SJCRH30 (cell line): ENCODE results near the gene MT1B. TPM values are rescaled to one million over a fixed set of nuclear protein-coding genes. Genes with fewer than 3 reads are reported as not detected.
"Not testable (repeated sequence)": the region's sequence is repeated elsewhere in the genome, so short reads cannot be mapped to it uniquely, and the experiment has no call there.

Source experiments
- DNase-seq, 2 experiments: peaks; one replicate each; pipeline ENCODE4 v3.0.0-alpha.2; 2015 to 2020
- H3K27ac ChIP-seq: fragments of 250-450 bp; sonication (Bioruptor Pico); 2 replicates; pipeline ENCODE4 v1.5.1; 2020; ENCODE audit warnings: mild to moderate bottlenecking, moderate library complexity
- H3K27me3 ChIP-seq: fragments of 250-450 bp; sonication (Bioruptor Pico); 2 replicates; pipeline ENCODE4 v1.5.1; 2020; ENCODE audit warnings: mild to moderate bottlenecking, moderate library complexity
- H3K36me3 ChIP-seq: fragments of 250-450 bp; sonication (Bioruptor Pico); 2 replicates; pipeline ENCODE4 v1.5.1; 2020; ENCODE audit warnings: mild to moderate bottlenecking, moderate library complexity
- H3K4me1 ChIP-seq: fragments of 250-450 bp; sonication (Bioruptor Pico); 2 replicates; pipeline ENCODE4 v1.5.1; 2020; ENCODE audit warnings: mild to moderate bottlenecking, moderate library complexity
- H3K4me3 ChIP-seq: fragments of 250-450 bp; sonication (Bioruptor Pico); 2 replicates; pipeline ENCODE4 v1.5.1; 2020; ENCODE audit warnings: mild to moderate bottlenecking, moderate library complexity
- H3K9me3 ChIP-seq: fragments of 250-450 bp; sonication (Bioruptor Pico); replicated peaks from 2 replicates; pipeline ENCODE4 v1.5.1; 2020; ENCODE audit warnings: mild to moderate bottlenecking, moderate library complexity
- total RNA-seq: library from RNA; depleted of rRNA; stranded (reverse); fragments of >200 nt; shearing (Covaris generic); gene quantifications from 2 replicates; pipeline ENCODE4 v1.2.3, GENCODE V29; 2014

Gene MT1B
- total RNA-seq, 1 experiment from 2014 or later, result not detected

- Histone ChIP-seq H3K27ac (no peak overlapping the region), H3K27me3 (peaks cover 4% of the 10 kb centered on the region; the same call in 1 of the 2 replicates), H3K4me3 (no peak overlapping the region), H3K36me3 (no peaks in the 10 kb centered on the region), H3K9me3 (no peaks in the 10 kb centered on the region), H3K4me1 (peaks cover 19% of the 10 kb centered on the region)
- DNase-seq, result no peak
These were observed 38.0 kb upstream of the MT1B start for GRCh38 chr16:56613706-56614105.

DNA sequence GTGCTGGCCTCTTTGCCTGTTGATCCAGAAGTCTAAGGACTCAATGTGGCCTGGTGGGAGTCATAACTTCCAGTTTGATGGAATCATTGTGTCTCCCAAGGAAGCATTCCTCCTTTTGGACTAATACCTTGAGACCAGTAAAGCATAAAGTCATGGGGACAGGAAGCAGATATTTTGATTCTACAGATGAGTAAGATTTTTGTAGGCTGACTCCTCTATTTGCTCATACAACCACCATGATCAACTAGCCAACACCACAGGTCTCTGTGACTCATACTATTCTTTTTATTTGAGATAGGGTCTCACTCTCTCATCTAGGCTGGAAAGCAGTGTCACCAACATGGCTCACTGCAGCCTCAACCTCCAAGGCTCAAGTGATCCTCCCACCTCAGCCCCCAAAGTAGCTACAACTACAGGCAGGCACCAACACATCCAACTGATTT is 37.1 kb upstream of the MT1B start:
- no peak overlapping the region for H3K4me3 ChIP-seq
- no peaks in the 10 kb centered on the region for H3K36me3 ChIP-seq
- H3K4me1 ChIP-seq, result peaks cover 19% of the 10 kb centered on the region
- no peak for DNase-seq
- no peaks in the 10 kb centered on the region for H3K9me3 ChIP-seq
- no peak overlapping the region for H3K27ac ChIP-seq
- peaks cover 10% of the 10 kb centered on the region; the same call in 1 of the 2 replicates for H3K27me3 ChIP-seq

GRCh38 chr16:56615353-56615752 is 36.3 kb upstream of the MT1B start:
- Histone ChIP-seq H3K36me3 (no peaks in the 10 kb centered on the region), H3K27me3 (peaks cover 15% of the 10 kb centered on the region), H3K27ac (no peak overlapping the region), H3K4me3 (no peak overlapping the region), H3K4me1 (peaks cover 14% of the 10 kb centered on the region), H3K9me3 (no peaks in the 10 kb centered on the region)
- no peak for DNase-seq

DNA sequence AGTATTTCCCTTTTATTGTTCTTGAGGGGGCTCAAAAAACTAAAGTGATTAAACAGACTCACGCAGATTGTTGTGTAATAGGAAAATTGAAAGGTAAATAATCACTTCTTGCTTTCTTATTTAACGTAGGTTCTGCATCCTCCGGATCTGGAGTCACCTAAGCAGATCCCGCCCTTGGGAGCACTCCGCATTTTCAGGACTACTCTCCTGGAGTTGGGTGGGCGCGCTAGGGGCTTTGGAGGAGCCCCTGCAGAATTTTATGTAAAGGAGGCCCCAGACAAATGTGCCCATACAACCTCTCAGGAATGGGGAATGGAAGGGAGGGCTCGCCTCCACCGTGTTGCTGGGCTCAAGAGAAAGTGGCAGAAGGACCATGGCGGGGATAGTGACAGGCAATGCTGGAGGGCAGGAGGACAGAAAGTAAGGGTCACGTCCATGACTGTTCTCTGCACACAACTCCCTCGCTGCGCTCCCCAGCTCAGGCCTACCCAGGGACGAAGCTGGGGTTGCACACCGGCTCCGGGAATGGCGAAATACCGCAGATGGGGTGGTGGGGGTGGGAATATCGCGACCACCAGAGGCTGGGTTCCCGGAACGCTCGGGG is 35.0 kb upstream of the MT1B start:
- Histone ChIP-seq H3K27me3 (peaks cover 15% of the 10 kb centered on the region), H3K9me3 (no peaks in the 10 kb centered on the region), H3K4me3 (no peak overlapping the region), H3K27ac (no peak overlapping the region), H3K36me3 (no peaks in the 10 kb centered on the region), H3K4me1 (peaks cover under 1% of the 10 kb centered on the region)
- DNase-seq, result no peak

- no peak for DNase-seq
- H3K27me3 ChIP-seq, result peaks cover 15% of the 10 kb centered on the region
- no peak overlapping the region for H3K4me3 ChIP-seq
- no peaks in the 10 kb centered on the region for H3K4me1 ChIP-seq
- no peak overlapping the region for H3K27ac ChIP-seq
- no peaks in the 10 kb centered on the region for H3K9me3 ChIP-seq
- H3K36me3 ChIP-seq, result no peaks in the 10 kb centered on the region
These were observed 34.2 kb upstream of the MT1B start for GRCh38 chr16:56617212-56618085.

DNA sequence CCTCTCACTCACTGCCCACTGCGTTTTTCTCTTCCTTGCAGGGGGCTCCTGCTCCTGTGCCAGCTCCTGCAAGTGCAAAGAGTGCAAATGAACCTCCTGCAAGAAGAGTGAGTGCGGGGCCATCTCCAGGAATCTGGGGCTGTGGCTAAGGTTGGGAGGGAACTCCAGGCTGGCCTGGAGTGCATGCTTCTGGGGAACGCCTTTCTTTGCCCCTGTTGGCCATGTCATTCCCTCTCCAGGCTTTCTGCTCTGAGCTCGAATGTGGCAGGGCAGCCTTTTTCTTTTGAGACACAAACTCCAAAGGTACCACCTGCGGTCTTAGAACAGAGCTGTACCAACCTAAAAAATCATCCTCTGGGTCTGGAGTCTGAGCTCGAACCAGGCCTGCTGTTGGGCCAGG is 33.5 kb upstream of the MT1B start:
- Histone ChIP-seq H3K27ac (no peak overlapping the region), H3K4me1 (no peaks in the 10 kb centered on the region), H3K36me3 (no peaks in the 10 kb centered on the region), H3K4me3 (no peak overlapping the region), H3K27me3 (peaks cover 15% of the 10 kb centered on the region), H3K9me3 (no peaks in the 10 kb centered on the region)
- no peak for DNase-seq

DNA sequence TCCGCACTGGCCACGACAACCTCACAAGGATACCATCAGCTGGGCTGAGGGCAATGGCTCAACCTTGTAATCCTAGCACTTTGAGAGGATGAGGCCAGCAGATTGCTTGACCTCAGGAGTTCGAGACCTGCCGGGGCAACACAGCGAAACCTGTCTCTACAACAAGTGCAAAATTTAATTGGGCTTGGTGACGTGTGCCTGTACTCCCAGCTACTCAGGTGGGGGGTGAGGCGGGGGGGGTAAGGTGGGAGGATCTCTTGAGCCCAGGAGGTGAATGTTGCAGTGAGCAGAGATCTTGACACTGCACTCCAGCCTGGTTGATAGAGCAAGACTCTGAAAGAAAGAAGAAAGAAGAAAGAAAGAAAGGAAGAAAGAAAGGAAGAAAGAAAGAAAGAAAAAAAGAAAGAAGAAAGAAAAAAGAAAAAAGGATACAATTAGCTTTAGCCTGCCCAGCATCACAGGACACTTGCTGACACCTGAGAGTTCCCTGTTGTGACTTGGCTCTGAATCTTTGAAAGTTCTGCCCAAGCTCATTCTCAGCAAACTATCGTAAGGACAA is 31.3 kb upstream of the MT1B start:
- no peaks in the 10 kb centered on the region for H3K36me3 ChIP-seq
- peaks cover 15% of the 10 kb centered on the region for H3K27me3 ChIP-seq
- H3K4me3 ChIP-seq, result no peak overlapping the region
- H3K9me3 ChIP-seq, result no peaks in the 10 kb centered on the region
- no peaks in the 10 kb centered on the region for H3K4me1 ChIP-seq
- H3K27ac ChIP-seq, result no peak overlapping the region
- no peak for DNase-seq

GRCh38 chr16:56621665-56622445 is 29.8 kb upstream of the MT1B start:
- H3K27ac ChIP-seq, H3K4me3 ChIP-seq, DNase-seq, H3K4me1 ChIP-seq, H3K36me3 ChIP-seq, H3K9me3 ChIP-seq: not testable (repeated sequence)
- peaks cover 15% of the 10 kb centered on the region for H3K27me3 ChIP-seq

GRCh38 chr16:56623184-56623583 is 28.5 kb upstream of the MT1B start:
- not testable (repeated sequence) for H3K4me3 ChIP-seq, H3K27ac ChIP-seq, H3K36me3 ChIP-seq, H3K9me3 ChIP-seq, H3K4me1 ChIP-seq, DNase-seq
- peaks cover 15% of the 10 kb centered on the region for H3K27me3 ChIP-seq

DNA sequence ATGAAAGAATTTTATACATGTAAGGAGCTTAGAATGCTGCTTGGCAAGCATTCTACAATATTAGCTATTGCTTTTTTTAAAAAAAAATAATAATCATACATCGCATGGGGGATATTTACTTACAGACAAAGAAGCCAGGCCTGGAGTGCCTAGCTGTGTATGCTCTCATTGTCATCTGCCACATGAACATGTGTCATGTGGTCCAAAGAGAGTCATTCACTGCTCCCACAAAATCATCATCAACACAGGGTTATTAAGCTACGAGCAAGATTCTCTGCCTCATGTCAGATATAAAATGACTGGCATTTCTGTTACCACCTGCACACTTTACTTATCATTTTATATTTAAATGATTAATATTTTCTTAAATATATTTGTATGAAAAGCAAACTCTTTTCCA is 28.0 kb upstream of the MT1B start:
- Histone ChIP-seq H3K4me3 (no peak overlapping the region), H3K36me3 (no peaks in the 10 kb centered on the region), H3K27ac (no peak overlapping the region), H3K27me3 (peaks cover 11% of the 10 kb centered on the region), H3K9me3 (no peaks in the 10 kb centered on the region), H3K4me1 (0 out of 2 replicates have a peak, but pooled peaks cover 2% of the 10 kb centered on the region)
- DNase-seq, result no peak

- 0 out of 2 replicates have a peak, but pooled peaks cover 2% of the 10 kb centered on the region for H3K4me1 ChIP-seq
- DNase-seq, result no peak
- H3K4me3 ChIP-seq, result no peak within 1 kb of the TSS
- H3K27ac ChIP-seq, result no peak within 1 kb of the TSS
- no peaks in the 10 kb centered on the region for H3K36me3 ChIP-seq
- H3K27me3 ChIP-seq, result no peaks in the 10 kb centered on the region
- no peaks in the 10 kb centered on the region for H3K9me3 ChIP-seq
These were observed 26.3 kb upstream of the MT1B start, which contains the start of gene MT1E for GRCh38 chr16:56625140-56625942. MT1E (plus strand) TSS chr16:56625781; CDS start chr16:56625852, 71 bp downstream.

- H3K27ac ChIP-seq, result no peak overlapping the region
- DNase-seq, result no peak
- H3K36me3 ChIP-seq, result no peaks in the 10 kb centered on the region
- no peaks in the 10 kb centered on the region for H3K9me3 ChIP-seq
- H3K27me3 ChIP-seq, result no peaks in the 10 kb centered on the region
- 0 out of 2 replicates have a peak, but pooled peaks cover 2% of the 10 kb centered on the region for H3K4me1 ChIP-seq
- no peak overlapping the region for H3K4me3 ChIP-seq
These were observed 25.6 kb upstream of the MT1B start for GRCh38 chr16:56625943-56626654.

- H3K4me3 ChIP-seq, result no peak overlapping the region
- H3K4me1 ChIP-seq, result 0 out of 2 replicates have a peak, but pooled peaks cover 2% of the 10 kb centered on the region
- DNase-seq, result no peak
These were observed 25.0 kb upstream of the MT1B start for GRCh38 chr16:56626685-56627084.

More at GRCh38 chr16:56626685-56627084, 25.0 kb upstream of the MT1B start:
- no peaks in the 10 kb centered on the region for H3K36me3 ChIP-seq
- H3K27ac ChIP-seq, result no peak overlapping the region
- H3K9me3 ChIP-seq, result no peaks in the 10 kb centered on the region
- no peaks in the 10 kb centered on the region for H3K27me3 ChIP-seq
